Panc1 (cell line): ENCODE results near the gene SLFN11. TPM values are rescaled to one million over a fixed set of nuclear protein-coding genes. Genes with fewer than 3 reads are reported as not detected.

ENCODE experiments used
- ATAC-seq: fragments of 200-7000 bp; cut with Tn5 transposase; 2 replicates; pipeline ENCODE4 v1.9.1; 2020; ENCODE audit warnings: mild to moderate bottlenecking, moderate library complexity
- BruUV-seq: library from RNA; stranded (reverse); fragments of 400-500 nt; replicated peaks from 2 replicates; lab custom pipeline; 2021; lab: Mats Ljungman, UMichigan
- CTCF ChIA-PET: fragments of 300-600 bp; sonication (Branson Sonifier 250); formaldehyde crosslinking; loops from one replicate; lab custom pipeline; 2022; ENCODE audit warnings: antibody characterized with exemption; lab: Charles Lee
- POLR2A ChIA-PET: fragments of 300-600 bp; sonication (Branson Sonifier 250); formaldehyde crosslinking; loops from one replicate; lab custom pipeline; 2022; ENCODE audit warnings: antibody characterized with exemption; lab: Charles Lee
- DNase-seq: peaks from one replicate; pipeline ENCODE4 v3.0.0-alpha.2; 2010; ENCODE audit warnings: low read depth, low spot score
- H3K27ac ChIP-seq: 2 replicates; pipeline ENCODE4 v1.5.1; 2011; ENCODE audit warnings: mild to moderate bottlenecking, low read length, inconsistent platforms
- H3K27me3 ChIP-seq: fragments of 200-500 bp; sonication (Bioruptor generic); 2 replicates; pipeline ENCODE4 v1.6.0; 2014; ENCODE audit warnings: low read length, inconsistent platforms; ENCODE audit not compliant: control insufficient read depth, insufficient read depth
- H3K36me3 ChIP-seq: fragments of 200-500 bp; sonication (Bioruptor generic); 2 replicates; pipeline ENCODE4 v1.5.1; 2014; ENCODE audit warnings: inconsistent platforms, mild to moderate bottlenecking, low read length, moderate library complexity; ENCODE audit not compliant: control insufficient read depth, insufficient read depth
- H3K4me1 ChIP-seq: 2 replicates; pipeline ENCODE4 v1.5.1; 2011; ENCODE audit warnings: inconsistent platforms, mild to moderate bottlenecking, low read length, moderate library complexity; ENCODE audit not compliant: control insufficient read depth, insufficient read depth
- H3K4me3 ChIP-seq, 2 experiments: 2 replicates each; pipeline ENCODE4 v1.5.1; 2011 to 2012; ENCODE audit warnings: low read depth in 2 of 2, low read length in 2 of 2, mild to moderate bottlenecking in 2 of 2, inconsistent platforms in 1 of 2, moderate library complexity in 1 of 2
- H3K9me3 ChIP-seq: fragments of 200-500 bp; sonication (Bioruptor generic); 2 replicates; pipeline ENCODE4 v1.5.1; 2014; ENCODE audit warnings: low read depth, mild to moderate bottlenecking, inconsistent platforms, low read length, moderate library complexity; ENCODE audit not compliant: control insufficient read depth, insufficient read depth
- CTCF ChIP-seq: fragments of 450-650 bp; IDR thresholded peaks from 2 replicates; pipeline ENCODE4 v1.5.1; 2017; ENCODE audit warnings: mild to moderate bottlenecking
- POLR2AphosphoS5 ChIP-seq: IDR thresholded peaks from 2 replicates; pipeline ENCODE4 v1.6.1; 2012; ENCODE audit warnings: mild to moderate bottlenecking, low read depth, low read length, moderate library complexity
- SIN3A ChIP-seq: IDR thresholded peaks from 2 replicates; pipeline ENCODE4 v1.6.1; 2012; ENCODE audit warnings: low read depth, mild to moderate bottlenecking, low read length, moderate library complexity, borderline replicate concordance; ENCODE audit not compliant: insufficient read depth
- TCF7L2 ChIP-seq: IDR thresholded peaks from 2 replicates; pipeline ENCODE4 v1.6.1; 2011; ENCODE audit warnings: mild to moderate bottlenecking, low read depth, low read length, inconsistent platforms
- in situ Hi-C: cut with HindIII; loops from 2 replicates; pipeline ENCODE4 v1.10.0; 2016; ENCODE audit warnings: low sequenced_read_pairs, low pct_unique_long_range_greater_than_20kb
- intact Hi-C: fragments of 100-400 bp; cut with micrococcal nuclease; formaldehyde crosslinking; loops from one replicate; pipeline ENCODE4 v1.10.0; 2022; ENCODE audit not compliant: unreplicated experiment
- total RNA-seq: library from RNA; stranded (reverse); gene quantifications from one replicate; pipeline ENCODE4 v1.2.1, GENCODE V29; 2021; ENCODE audit not compliant: unreplicated experiment
- TF ChIP-seq, protein P1 (sequence below), 2 experiments: IDR thresholded peaks; 2 replicates each; pipeline ENCODE4 v1.6.1; 2011 to 2012; ENCODE audit warnings: low read depth in 2 of 2, control low read depth in 1 of 2, low read length in 1 of 2, mild to moderate bottlenecking in 1 of 2, moderate library complexity in 1 of 2; ENCODE audit not compliant: insufficient read depth in 1 of 2

The SLFN11 gene
- total RNA-seq, 1 experiment from 2014 or later, result 45.0 TPM

- H3K36me3 ChIP-seq, result no peaks in the 10 kb centered on the region
- ChIA-PET POLR2A (interaction anchor here (1.4 kb wide), 1 partner anchor 28 kb away, joined by 3 read pairs; the partner anchor contains the start of gene SLFN11), CTCF (no interaction called here)
- in situ Hi-C loops (no loop called here), intact Hi-C loops (no loop called here)
- ATAC-seq (no peak), DNase-seq (no peak)
- H3K9me3 ChIP-seq, result no peaks in the 10 kb centered on the region
- no peaks in the 10 kb centered on the region for H3K27me3 ChIP-seq
- H3K27ac ChIP-seq, result no peak overlapping the region; the same call in 1 of the 2 replicates
- no peak overlapping the region for H3K4me3 ChIP-seq
- no peaks in the 10 kb centered on the region for H3K4me1 ChIP-seq
- no TSS peak for BruUV-seq
- TF ChIP-seq SIN3A (no peak), POLR2AphosphoS5 (no peak), CTCF (no peak), TCF7L2 (no peak)
- TF ChIP-seq, protein P1, sequence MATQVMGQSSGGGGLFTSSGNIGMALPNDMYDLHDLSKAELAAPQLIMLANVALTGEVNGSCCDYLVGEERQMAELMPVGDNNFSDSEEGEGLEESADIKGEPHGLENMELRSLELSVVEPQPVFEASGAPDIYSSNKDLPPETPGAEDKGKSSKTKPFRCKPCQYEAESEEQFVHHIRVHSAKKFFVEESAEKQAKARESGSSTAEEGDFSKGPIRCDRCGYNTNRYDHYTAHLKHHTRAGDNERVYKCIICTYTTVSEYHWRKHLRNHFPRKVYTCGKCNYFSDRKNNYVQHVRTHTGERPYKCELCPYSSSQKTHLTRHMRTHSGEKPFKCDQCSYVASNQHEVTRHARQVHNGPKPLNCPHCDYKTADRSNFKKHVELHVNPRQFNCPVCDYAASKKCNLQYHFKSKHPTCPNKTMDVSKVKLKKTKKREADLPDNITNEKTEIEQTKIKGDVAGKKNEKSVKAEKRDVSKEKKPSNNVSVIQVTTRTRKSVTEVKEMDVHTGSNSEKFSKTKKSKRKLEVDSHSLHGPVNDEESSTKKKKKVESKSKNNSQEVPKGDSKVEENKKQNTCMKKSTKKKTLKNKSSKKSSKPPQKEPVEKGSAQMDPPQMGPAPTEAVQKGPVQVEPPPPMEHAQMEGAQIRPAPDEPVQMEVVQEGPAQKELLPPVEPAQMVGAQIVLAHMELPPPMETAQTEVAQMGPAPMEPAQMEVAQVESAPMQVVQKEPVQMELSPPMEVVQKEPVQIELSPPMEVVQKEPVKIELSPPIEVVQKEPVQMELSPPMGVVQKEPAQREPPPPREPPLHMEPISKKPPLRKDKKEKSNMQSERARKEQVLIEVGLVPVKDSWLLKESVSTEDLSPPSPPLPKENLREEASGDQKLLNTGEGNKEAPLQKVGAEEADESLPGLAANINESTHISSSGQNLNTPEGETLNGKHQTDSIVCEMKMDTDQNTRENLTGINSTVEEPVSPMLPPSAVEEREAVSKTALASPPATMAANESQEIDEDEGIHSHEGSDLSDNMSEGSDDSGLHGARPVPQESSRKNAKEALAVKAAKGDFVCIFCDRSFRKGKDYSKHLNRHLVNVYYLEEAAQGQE (IDR thresholded peaks at IDR 0.05; ENCODE audit: insufficient read depth in 1 of 2, low read depth in 2 of 2, low read length in 1 of 2), result no peak
These were observed 27.9 kb downstream of the SLFN11 start for GRCh38 chr17:35345445-35345925.

DNA sequence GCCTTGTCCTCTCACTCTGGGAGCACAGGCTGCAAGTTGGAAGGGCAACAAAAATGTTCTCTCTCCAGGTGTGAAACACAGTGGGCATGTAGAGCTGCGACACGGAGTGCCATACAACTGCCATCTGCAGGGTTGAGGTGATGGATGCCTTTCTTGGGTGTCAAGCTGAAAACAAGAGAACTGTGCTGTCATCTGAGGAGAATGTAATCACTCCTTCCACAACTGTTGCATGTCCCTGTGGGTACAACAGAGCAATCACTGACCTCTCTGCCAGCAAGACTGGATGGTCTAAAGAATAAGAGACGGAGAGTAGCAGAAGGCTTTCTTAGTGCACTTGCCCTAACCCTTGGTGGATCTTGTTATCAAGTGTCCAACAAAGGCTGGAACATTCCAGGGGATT, 29.2 kb downstream of the SLFN11 start:
- TF ChIP-seq, protein P1 (IDR thresholded peaks at IDR 0.05; ENCODE audit: insufficient read depth in 1 of 2, low read depth in 2 of 2, low read length in 1 of 2), result no peak
- TF ChIP-seq SIN3A, result no peak
- no peak for TF ChIP-seq POLR2AphosphoS5
- TF ChIP-seq CTCF, result no peak
- Histone ChIP-seq H3K36me3 (no peaks in the 10 kb centered on the region), H3K27ac (no peak overlapping the region), H3K4me3 (no peak overlapping the region), H3K27me3 (no peaks in the 10 kb centered on the region), H3K4me1 (no peaks in the 10 kb centered on the region), H3K9me3 (no peaks in the 10 kb centered on the region)
- DNase-seq (no peak), ATAC-seq (no peak)
- BruUV-seq, result no TSS peak
- intact Hi-C loops (no loop called here), in situ Hi-C loops (no loop called here)
- ChIA-PET CTCF (no interaction called here), POLR2A (no interaction called here)
